HG02759 (cell line): ENCODE measurements around the gene POGLUT2.
A peak's percentile ranks its signal among the peaks of the same experiment; 100 is the strongest.

Experiments
- ATAC-seq: cut with Tn5 transposase; IDR thresholded peaks from one replicate; pipeline ENCODE4 v1.9.1; 2021; ENCODE audit warnings: mild to moderate bottlenecking, moderate library complexity; ENCODE audit not compliant: unreplicated experiment

The POGLUT2 gene

GRCh38 chr13:102798581-102799425, at the start of gene POGLUT2, which contains the start of gene BIVM:
Gene POGLUT2, minus strand, starts transcription at chr13:102798976. Its CDS starts 306 bp downstream, at chr13:102798670.
Gene BIVM, plus strand, starts transcription at chr13:102799119. Its CDS starts 8,149 bp downstream, at chr13:102807268.
- ATAC-seq: peak; percentile 78

GRCh38 chr13:102847272-102848234, 48.8 kb upstream of the POGLUT2 start:
- ATAC-seq: no peak

- peak; percentile 27 for ATAC-seq
Observed at GRCh38 chr13:102846261-102847015, 47.7 kb upstream of the POGLUT2 start.

- peak; percentile 86 for ATAC-seq
Observed at GRCh38 chr13:102845630-102846260, 47.0 kb upstream of the POGLUT2 start, which contains the start of gene ERCC5. Gene ERCC5, plus strand, starts transcription at chr13:102846032. Its CDS starts 235 bp downstream, at chr13:102846267.

- ATAC-seq: peak; percentile 24
Observed at GRCh38 chr13:102845289-102845629, 46.5 kb upstream of the POGLUT2 start.

- no peak for ATAC-seq
Observed at GRCh38 chr13:102839462-102839861, 40.7 kb upstream of the POGLUT2 start.

- ATAC-seq: no peak
Observed at GRCh38 chr13:102838982-102839381, 40.2 kb upstream of the POGLUT2 start.

- ATAC-seq: no peak
Observed at GRCh38 chr13:102838273-102838672, 39.5 kb upstream of the POGLUT2 start.

GRCh38 chr13:102836471-102836870, 37.7 kb upstream of the POGLUT2 start:
- ATAC-seq: no peak

GRCh38 chr13:102830646-102831045, 31.9 kb upstream of the POGLUT2 start:
- no peak for ATAC-seq

- ATAC-seq: no peak
Observed at GRCh38 chr13:102825921-102826706, 27.3 kb upstream of the POGLUT2 start.

- ATAC-seq: no peak
Observed at GRCh38 chr13:102825400-102825799, 26.6 kb upstream of the POGLUT2 start.

GRCh38 chr13:102817907-102818306, 19.1 kb upstream of the POGLUT2 start:
- ATAC-seq: no peak

- ATAC-seq: no peak
Observed at GRCh38 chr13:102817241-102817640, 18.5 kb upstream of the POGLUT2 start.

- ATAC-seq: no peak
Observed at GRCh38 chr13:102816708-102817107, 17.9 kb upstream of the POGLUT2 start.

GRCh38 chr13:102815788-102816187, 17.0 kb upstream of the POGLUT2 start:
- ATAC-seq: no peak

- no peak for ATAC-seq
Observed at GRCh38 chr13:102814793-102815192, 16.0 kb upstream of the POGLUT2 start.

GRCh38 chr13:102814025-102814607, 15.3 kb upstream of the POGLUT2 start:
- ATAC-seq: peak; percentile 40
